GM21576 (cell line): ENCODE results near the gene EIF3CL.
"Not testable (repeated sequence)": the region's sequence is repeated elsewhere in the genome, so short reads cannot be mapped to it uniquely, and the experiment has no call there.

ENCODE experiments used
- ATAC-seq: cut with Tn5 transposase; IDR thresholded peaks from one replicate; pipeline ENCODE4 v1.9.1; 2021; ENCODE audit warnings: mild to moderate bottlenecking, moderate library complexity; ENCODE audit not compliant: unreplicated experiment

Gene EIF3CL

DNA sequence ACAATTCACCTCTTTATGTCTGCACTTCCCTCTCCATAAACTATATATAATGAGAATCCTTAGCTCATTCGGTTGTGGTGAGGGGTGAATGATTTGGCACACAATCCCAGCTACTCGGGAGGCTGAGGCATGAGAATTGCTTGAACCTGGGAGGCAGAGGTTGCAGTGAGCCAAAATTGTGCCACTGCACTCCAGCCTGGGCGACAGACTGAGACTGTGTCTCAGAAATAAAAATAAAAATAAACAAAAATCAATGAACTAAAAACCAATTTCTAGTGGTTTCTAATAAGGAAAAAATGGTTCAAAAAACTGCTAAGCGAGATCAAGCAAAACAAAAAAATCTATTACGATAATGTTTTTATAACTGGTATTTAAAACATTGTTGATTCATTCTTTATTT, 40.2 kb downstream of the EIF3CL start, which contains the start of gene NPIPB6:
Gene NPIPB6, minus strand, starts transcription at position 101 of the 400 bp plus-strand sequence. CDS start 686 bp downstream, outside the sequence.
- not testable (repeated sequence) for ATAC-seq

GRCh38 chr16:28362600-28362999, 41.0 kb downstream of the EIF3CL start:
- ATAC-seq: not testable (repeated sequence)

- not testable (repeated sequence) for ATAC-seq
Measured at GRCh38 chr16:28338230-28338629, 65.4 kb downstream of the EIF3CL start.

DNA sequence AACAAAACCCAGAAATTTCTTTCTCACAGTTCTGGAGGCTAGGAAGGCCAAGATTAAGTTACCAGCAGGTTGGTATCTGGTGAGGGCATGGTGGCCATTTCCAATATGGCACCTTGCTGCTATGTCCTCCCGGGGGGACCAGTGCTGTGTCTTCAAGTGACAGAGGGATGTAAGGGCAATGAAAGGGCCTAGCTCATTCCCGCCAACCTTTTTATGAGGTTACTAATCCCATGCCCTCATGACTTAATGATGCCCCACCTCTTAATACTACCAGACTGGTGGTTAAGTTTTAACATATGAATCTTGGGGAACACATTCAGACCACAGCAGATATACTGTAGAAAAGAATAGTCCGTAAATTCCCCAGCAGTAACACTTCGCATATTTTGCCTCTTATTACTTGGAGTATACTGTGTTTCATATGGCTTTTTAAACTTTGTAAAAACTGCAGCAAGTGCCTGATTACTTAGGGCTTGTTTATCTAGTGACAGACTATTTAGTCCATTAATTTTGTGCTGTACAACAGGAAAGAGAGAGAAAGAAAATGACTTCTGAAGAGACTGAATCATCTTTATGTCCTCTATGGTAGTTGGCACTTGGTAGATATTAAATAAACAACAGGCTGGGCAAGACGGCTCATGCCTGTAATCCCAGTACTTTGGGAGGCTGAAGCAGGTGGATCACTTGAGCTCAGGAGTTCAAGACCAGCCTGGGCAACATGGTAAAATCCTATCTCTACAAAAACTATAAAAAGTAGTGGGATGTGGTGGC, 66.5 kb downstream of the EIF3CL start:
- not testable (repeated sequence) for ATAC-seq

GRCh38 chr16:28335678-28336077, 68.0 kb downstream of the EIF3CL start:
- ATAC-seq: not testable (repeated sequence)

DNA sequence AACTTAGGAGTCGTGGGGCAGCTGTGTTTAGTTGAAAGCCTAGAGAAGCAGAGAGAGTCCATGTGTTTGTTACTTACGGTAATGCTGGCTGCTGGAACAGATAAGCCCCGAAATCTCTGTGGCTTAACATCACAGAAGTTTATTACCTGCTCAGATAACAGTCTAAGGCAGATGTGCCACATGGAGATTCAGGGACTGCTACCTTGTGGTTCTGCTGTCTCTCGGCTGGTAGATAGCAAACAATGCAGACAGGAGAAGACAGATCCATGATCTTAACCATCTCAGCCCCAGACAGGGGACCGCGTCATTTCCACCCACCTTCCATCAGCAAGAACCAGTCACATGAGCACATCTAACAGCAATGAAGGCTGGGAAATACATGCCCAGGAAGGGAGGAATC, 71.0 kb downstream of the EIF3CL start:
- not testable (repeated sequence) for ATAC-seq

GRCh38 chr16:28330981-28331380, 72.7 kb downstream of the EIF3CL start:
- ATAC-seq: not testable (repeated sequence)

DNA sequence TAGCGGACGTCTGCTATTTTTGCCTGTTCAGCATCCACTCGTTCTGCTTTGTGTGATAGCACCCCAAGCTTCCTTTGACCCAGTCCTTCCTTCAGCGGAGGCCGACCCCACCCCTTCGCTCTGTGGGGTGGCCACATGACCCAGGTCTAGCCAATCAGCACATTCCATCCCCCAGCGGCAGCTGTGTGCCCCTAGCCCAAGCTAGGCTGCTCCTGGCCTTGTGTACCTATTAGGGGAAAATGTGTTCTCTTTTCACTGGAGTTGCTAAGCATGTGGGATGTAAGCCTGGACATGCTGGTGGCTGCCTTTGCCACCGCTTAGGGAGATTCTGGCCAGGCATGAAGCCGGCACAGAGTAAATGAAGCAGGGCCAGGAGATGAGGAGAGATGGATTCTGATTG, 73.4 kb downstream of the EIF3CL start:
- not testable (repeated sequence) for ATAC-seq
